ENCODE data around the gene BTNL8.
A peak's percentile ranks its signal among the peaks of the same experiment; 100 is the strongest.

Gene BTNL8

GRCh38 chr5:180898621-180899246, at the start of gene BTNL8:
TSS of gene BTNL8 (plus strand) at chr5:180899159. CDS start at chr5:180899311, 152 bp downstream.
- no peak for DNase-seq

GRCh38 chr5:180849827-180850226, 49.1 kb upstream of the BTNL8 start:
- DNase-seq: no peak

GRCh38 chr5:180850434-180851078, 48.4 kb upstream of the BTNL8 start:
- no peak for DNase-seq

- DNase-seq: no peak
Measured at GRCh38 chr5:180852495-180852894, 46.5 kb upstream of the BTNL8 start.

- no peak for DNase-seq
Measured at GRCh38 chr5:180853121-180853847, 45.7 kb upstream of the BTNL8 start.

- no peak for DNase-seq
Measured at GRCh38 chr5:180853848-180854176, 45.1 kb upstream of the BTNL8 start.

- DNase-seq: no peak
Measured at GRCh38 chr5:180858586-180858985, 40.4 kb upstream of the BTNL8 start.

- no peak for DNase-seq
Measured at GRCh38 chr5:180860273-180860886, 38.6 kb upstream of the BTNL8 start.

- peak; percentile 58 for DNase-seq
Measured at GRCh38 chr5:180860887-180861822, 37.8 kb upstream of the BTNL8 start, which contains the start of gene ZFP62. TSS of gene ZFP62 (minus strand) at chr5:180861276. CDS start at chr5:180861219, 57 bp downstream.

GRCh38 chr5:180862645-180863044, 36.3 kb upstream of the BTNL8 start:
- no peak for DNase-seq

- DNase-seq: no peak
Measured at GRCh38 chr5:180865981-180866695, 32.8 kb upstream of the BTNL8 start.

GRCh38 chr5:180866985-180867384, 32.0 kb upstream of the BTNL8 start:
- no peak for DNase-seq

- peak; percentile 31 for DNase-seq
Measured at GRCh38 chr5:180868960-180869359, 30.0 kb upstream of the BTNL8 start.

- DNase-seq: no peak
Measured at GRCh38 chr5:180869587-180869986, 29.4 kb upstream of the BTNL8 start.

GRCh38 chr5:180870276-180871068, 28.5 kb upstream of the BTNL8 start:
- no peak for DNase-seq

GRCh38 chr5:180872419-180872818, 26.5 kb upstream of the BTNL8 start:
- DNase-seq: no peak

- no peak for DNase-seq
Measured at GRCh38 chr5:180873615-180874520, 25.1 kb upstream of the BTNL8 start.

GRCh38 chr5:180874804-180875582, 24.0 kb upstream of the BTNL8 start:
- no peak for DNase-seq

GRCh38 chr5:180875860-180876426, 23.0 kb upstream of the BTNL8 start:
- no peak for DNase-seq

Data from NCI-H2107 (cell line).